ENCODE measurements around the gene CCSER1.
"Not testable (repeated sequence)": the region's sequence is repeated elsewhere in the genome, so short reads cannot be mapped to it uniquely, and the experiment has no call there.

The CCSER1 gene

GRCh38 chr4:90456891-90457290 is 329.7 kb downstream of the CCSER1 start:
- no peak for DNase-seq

DNA sequence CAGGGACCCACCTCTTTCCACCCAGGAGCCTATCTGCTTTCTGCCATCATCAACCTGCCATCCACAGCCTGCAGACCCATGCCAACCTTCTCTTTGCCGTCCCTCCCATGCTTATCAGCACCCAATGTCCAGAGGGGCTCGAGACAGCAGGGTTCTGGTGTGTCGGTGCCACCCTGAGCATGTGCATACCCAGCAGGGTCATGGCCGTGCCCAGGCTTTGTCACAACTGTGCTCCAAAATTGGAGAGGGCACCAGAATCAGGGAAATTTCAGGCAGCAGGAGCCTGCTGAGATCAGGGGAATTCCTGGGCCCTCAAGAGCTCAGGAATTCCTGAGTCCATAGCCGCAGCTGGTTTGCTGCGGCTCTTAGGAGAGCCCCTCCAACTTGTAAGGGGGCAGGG is 330.6 kb downstream of the CCSER1 start:
- DNase-seq: no peak

DNA sequence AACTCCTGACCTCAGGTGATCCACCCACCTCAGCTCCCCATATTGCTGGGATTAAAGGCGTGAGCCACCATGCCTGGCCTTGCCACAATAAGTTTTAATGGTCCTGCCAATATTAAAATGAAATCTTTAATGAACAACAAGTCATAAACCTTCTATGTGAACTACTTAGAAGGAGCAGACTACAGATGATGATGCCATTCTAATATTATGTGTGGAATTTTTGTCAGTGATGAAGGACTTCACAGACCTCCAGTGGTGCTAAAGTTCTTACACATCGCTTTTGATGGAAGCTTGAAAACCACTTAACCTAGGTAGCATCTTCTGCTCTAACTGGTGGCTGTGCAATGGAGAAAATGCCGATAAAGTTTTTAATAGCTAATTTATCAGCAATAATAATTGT is 331.4 kb downstream of the CCSER1 start:
- DNase-seq: no peak

- DNase-seq: no peak
Measured at GRCh38 chr4:90474484-90474883, 347.3 kb downstream of the CCSER1 start.

DNA sequence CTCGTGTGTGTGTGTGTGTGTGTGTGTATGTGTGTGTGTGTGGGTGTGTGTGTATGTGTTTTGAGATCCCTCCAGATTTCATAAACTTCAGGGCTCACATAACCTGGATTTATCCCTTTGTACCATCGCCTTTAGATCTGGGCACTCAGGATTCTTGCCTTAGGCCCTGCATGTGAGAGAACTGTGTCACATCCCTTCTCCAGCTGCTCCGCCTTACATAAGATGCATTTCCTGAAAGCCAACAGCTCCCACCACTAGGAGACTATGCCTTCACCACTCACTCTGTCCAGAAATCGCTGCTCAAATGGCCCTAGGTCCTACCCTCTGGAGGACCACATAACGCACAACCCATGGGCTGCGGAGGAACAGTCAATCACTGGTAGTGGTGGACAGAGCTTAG is 348.8 kb downstream of the CCSER1 start:
- DNase-seq: no peak

GRCh38 chr4:90476586-90476985 is 349.4 kb downstream of the CCSER1 start:
- no peak for DNase-seq

- DNase-seq: not testable (repeated sequence)
Measured at GRCh38 chr4:90484894-90485293, 357.7 kb downstream of the CCSER1 start.

DNA sequence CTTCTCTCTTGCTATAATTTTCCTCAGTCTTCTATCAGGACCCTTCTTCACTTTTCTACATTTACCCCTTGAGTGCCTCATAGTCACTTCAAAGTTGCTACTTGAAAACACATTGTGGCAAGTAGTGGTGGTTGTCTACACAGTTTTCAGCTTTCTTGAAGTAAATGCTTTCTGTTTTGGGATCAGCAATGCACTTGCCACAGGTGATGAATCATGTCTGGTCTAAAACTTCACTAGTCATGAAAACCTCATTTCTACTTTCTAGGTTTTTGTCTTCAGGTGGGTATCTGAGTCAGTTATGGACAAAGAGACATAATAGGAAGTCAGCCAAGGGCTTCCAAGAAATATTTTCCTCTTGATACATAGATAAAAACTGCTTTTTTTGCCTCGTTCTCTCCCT is 359.2 kb downstream of the CCSER1 start:
- no peak for DNase-seq

DNA sequence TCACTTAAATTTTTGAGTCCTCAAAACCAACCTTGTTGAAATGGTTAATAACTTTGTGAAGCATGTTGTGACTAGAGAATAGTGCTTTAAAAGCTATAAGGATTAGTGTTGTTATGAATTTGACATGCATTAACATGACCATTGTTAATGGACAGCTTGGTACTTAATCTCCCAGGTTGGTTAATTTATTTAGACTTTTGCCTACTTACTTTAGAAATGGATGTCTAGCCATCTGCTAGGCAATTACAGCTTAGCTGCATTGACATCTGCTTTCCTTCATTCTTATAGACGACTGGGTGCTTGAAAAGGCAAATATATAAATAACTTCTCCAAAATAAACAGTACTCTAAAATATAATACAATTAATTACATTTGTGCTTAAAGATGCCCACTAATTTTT is 368.0 kb downstream of the CCSER1 start:
- no peak for DNase-seq

DNA sequence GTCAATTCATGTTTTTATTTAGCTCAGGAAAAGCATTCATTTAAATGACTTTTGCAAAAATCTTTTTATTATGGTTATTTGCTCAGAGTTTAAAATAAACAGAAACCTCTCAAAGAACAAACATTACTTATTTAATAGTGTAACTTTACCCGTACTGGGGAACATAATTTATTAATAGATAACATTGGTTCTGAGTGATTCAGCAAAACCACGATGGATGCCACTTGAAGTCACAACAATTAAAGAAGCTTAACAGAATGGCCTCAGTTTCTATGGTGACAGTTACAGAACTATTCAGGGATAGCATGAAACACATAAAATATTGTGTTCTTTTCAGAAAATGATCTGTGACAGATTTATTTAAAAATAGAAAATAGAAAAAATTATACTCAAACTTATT is 368.7 kb downstream of the CCSER1 start:
- no peak for DNase-seq

DNA sequence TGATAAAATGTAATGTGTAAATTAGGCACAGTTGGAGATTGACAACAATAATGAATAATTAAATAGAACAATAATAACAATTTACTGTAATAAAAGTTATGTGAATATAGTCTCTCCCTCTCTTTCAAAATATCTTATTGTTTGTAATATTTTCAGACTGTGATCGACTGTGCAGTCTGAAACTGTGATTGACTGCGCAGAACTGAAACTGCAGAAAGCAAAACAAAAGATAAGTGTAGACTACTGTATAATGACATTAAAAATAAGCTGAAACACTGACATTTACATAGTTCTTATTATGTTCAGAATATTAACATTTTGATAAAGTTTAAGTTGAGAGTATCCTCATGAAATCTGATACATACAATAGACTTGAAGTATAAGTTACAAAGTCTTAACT is 371.0 kb downstream of the CCSER1 start:
- DNase-seq: no peak

GRCh38 chr4:90503677-90504076 is 376.5 kb downstream of the CCSER1 start:
- no peak for DNase-seq

GRCh38 chr4:90515191-90515590 is 388.0 kb downstream of the CCSER1 start:
- no peak for DNase-seq

GRCh38 chr4:90528551-90528950 is 401.4 kb downstream of the CCSER1 start:
- no peak for DNase-seq

GRCh38 chr4:90536408-90536807 is 409.2 kb downstream of the CCSER1 start:
- no peak for DNase-seq

DNA sequence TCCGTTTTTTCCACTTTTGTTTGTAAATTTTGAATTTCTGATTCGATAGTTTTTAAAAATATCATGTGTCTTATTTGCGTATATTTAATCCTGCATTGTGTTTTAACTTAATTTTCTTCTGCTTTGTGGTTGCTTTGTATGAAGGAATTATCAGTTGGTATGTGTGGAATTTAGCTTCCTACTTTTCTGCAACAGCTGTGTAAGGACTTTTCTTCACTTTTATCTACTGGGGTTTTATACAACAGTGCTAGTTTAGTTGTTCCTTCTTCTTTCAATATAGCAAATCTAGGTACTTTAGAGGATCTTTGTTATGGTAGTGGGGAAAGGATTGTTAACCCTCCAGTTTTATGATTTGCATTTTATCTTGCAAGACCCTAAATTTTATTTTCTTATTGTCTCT is 410.3 kb downstream of the CCSER1 start:
- no peak for DNase-seq

DNA sequence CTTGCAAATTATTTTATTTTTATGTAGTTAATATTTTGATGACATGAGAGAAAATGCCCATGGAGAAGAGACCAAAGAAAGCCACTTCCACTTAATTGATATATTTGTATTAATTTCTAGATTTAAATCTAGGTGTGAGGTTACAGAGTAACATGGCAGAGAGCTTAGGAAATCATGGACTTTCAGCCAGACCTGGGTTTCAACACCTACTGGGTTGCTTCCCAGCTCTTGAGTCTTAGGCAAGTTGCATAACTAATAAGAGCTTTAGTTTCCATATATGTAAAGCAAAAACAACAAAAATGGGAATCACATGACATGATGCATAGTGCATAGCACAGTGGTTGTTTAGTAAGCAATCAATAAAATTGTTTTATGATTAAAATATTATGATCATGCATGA is 413.3 kb downstream of the CCSER1 start:
- no peak for DNase-seq

DNA sequence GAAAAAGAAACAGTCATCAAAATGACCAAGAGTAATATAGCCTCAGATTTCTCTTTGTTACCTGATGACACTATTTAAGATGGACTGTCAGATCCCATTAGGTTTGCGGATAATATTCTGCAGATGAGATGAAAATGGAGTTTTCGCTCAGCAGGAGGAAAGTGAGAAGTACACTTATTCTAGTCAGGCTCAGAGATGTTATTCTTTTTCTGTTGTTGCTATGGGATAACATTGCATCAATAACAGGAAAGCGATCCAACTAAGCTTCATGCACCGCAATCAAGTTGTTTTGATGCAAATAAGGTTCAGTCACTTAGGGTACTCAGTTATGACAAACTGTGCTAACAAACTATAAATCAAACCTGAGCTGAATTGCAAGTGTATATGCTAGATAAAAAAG is 415.0 kb downstream of the CCSER1 start:
- no peak for DNase-seq

DNA sequence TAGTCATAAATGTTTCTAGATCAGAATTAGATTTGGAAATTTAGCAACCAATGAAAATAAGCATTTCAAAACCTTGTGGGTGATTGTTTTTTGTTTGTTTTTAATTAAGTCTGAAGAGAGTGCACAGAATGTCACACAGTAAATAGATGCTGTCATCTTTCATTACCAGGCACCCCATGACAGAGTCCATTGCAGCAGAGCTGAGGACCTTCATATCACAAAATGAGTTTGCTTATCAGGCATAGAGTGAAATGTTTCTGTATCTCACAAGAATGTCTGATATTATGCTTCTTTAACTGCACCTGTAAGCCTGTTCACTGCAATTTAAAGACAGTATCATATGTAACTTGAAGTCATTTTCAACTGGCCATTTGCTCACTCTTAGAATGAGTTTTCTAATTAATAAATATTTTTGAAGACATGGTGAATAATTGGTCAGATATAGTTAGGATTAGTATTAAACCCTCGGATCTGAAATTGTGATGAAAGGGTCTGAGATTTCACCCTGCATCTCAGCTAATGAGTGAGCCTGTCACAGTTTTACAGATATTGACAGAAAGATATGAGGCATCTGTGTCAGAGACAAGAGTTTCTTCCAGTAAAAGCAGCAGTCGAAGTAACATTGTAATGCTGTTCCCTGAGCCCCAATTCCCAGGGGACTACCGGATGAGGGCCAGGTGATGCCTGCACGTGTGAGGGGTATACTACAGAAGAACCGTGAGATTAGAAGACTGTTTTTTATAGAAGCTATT is 416.4 kb downstream of the CCSER1 start:
- DNase-seq: no peak

DNA sequence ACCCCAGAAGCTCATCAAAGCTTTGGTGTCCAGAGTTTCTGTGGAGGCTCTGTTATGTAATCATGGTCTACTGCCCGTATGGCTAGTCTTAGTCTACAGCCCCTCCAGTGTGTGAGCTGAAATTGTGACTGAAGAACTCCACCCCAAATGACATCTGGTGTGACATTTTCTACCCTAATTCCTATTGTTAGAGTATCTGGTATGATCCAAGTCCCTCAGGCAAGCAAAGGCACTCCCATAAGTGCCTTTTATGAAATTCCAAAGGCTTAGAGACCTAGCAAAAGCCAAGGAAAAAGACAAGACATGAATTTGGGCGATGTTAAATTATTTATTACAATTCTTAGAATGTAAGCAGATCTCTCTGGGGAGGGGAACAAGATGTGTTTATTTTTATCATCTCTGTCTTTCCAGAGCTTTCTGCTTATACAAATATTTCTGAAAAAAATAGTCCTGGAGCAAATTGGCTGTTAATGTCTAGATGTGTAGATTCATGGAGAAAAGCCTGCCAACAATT is 417.4 kb downstream of the CCSER1 start:
- no peak for DNase-seq

DNA sequence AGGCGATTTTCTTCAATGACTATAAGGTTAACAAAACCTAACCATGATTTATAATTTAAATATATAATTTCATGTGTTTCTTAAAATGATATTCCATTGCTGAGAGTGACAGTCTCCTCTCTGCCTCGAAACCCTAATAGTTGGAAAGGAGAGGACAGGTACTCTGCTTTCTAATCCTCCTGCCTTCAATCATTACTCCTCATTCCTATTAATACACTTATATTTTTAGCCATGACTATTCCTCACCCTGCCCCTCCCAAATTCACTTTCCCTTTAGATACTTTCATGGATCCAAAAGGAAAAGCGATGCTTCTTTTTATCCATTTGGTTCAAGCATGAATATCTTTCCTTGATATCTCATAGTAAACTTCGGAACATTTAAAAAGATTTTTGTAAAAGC is 418.2 kb downstream of the CCSER1 start:
- DNase-seq: no peak

DNA sequence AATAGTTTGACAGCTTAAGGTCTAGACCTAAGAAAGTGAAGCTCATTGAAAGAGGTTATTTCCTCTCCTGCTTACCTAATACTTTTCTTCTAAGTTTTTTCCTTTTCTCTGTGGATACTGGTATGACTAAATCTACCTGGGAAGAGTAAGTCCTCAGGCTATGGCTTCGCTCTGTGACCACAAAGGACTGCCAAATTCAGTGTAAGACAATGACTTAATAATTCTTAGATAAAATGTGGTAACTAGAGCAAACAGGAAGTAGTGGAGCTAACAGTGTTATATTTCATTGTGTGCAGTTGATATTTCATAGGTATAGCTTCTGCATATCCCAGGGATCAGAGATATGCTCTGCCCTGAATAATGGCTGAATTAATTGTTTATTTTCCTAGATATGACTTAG is 418.9 kb downstream of the CCSER1 start:
- no peak for DNase-seq

GRCh38 chr4:90570615-90571014 is 443.4 kb downstream of the CCSER1 start:
- no peak for DNase-seq

DNA sequence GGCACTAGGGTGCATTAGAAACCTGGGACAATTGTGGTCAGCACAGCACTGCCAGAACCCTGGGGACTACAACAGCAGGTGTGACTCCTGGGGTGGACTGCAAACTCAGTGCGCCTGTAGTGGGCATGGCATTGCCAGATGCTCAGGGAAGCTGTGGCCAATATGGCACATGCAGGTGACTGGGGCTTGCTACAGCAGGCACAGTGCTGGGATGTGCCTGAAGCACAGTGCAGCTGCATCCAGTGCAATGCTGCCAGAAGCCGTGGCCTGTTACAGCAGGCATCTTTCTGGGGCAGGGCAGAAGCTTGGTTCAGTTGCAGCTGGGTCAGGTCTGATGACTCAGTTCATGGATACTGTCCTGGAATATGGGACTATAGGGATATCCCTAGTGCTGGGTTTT is 445.8 kb downstream of the CCSER1 start:
- DNase-seq: no peak

- DNase-seq: no peak
Measured at GRCh38 chr4:90575371-90575770, 448.2 kb downstream of the CCSER1 start.

Measured in KG1 (cell line).